ENCODE results near the gene MEG3. TPM values are rescaled to one million over a fixed set of nuclear protein-coding genes. Genes with fewer than 3 reads are reported as not detected.

The MEG3 gene
- total RNA-seq, 4 donors from 2014 or later, result 6.0 to 23.7 (median 9.4) TPM

GRCh38 chr14:100903134-100903468 lies 77.2 kb downstream of the MEG3 start:
- Histone ChIP-seq H3K4me3 (replicated peaks in 1 of 3) (no peak overlapping the region), H3K36me3 (no peaks in the 10 kb centered on the region), H3K27ac (no peak overlapping the region), H3K4me1 (no peaks in the 10 kb centered on the region), H3K27me3 (no peaks in the 10 kb centered on the region), H3K9me3 (no peaks in the 10 kb centered on the region)
- intact Hi-C loops (cut with DNase I), result no loop called here
- no peak for DNase-seq
- WGBS, 2 donors, result 71 to 90% methylated on average over 9 to 10 of the region's 10 CpGs
- TF ChIP-seq POLR2A (IDR thresholded peaks at IDR 0.05), result no peak
- TF ChIP-seq, protein P1, sequence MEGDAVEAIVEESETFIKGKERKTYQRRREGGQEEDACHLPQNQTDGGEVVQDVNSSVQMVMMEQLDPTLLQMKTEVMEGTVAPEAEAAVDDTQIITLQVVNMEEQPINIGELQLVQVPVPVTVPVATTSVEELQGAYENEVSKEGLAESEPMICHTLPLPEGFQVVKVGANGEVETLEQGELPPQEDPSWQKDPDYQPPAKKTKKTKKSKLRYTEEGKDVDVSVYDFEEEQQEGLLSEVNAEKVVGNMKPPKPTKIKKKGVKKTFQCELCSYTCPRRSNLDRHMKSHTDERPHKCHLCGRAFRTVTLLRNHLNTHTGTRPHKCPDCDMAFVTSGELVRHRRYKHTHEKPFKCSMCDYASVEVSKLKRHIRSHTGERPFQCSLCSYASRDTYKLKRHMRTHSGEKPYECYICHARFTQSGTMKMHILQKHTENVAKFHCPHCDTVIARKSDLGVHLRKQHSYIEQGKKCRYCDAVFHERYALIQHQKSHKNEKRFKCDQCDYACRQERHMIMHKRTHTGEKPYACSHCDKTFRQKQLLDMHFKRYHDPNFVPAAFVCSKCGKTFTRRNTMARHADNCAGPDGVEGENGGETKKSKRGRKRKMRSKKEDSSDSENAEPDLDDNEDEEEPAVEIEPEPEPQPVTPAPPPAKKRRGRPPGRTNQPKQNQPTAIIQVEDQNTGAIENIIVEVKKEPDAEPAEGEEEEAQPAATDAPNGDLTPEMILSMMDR (IDR thresholded peaks at IDR 0.05), result no peak

- Histone ChIP-seq H3K4me1 (no peaks in the 10 kb centered on the region), H3K27me3 (no peaks in the 10 kb centered on the region), H3K9me3 (no peaks in the 10 kb centered on the region), H3K36me3 (no peaks in the 10 kb centered on the region), H3K4me3 (replicated peaks in 1 of 3) (no peak within 1 kb of the TSS), H3K27ac (no peak within 1 kb of the TSS)
- DNase-seq, result no peak
- TF ChIP-seq, protein P1 (IDR thresholded peaks at IDR 0.05), result no peak
- no peak for TF ChIP-seq POLR2A (IDR thresholded peaks at IDR 0.05)
- intact Hi-C loops (cut with DNase I), result no loop called here
- 64 to 70% methylated on average over 12 of the region's 12 CpGs for WGBS, 2 donors
Observed at GRCh38 chr14:100903672-100904185, 77.8 kb downstream of the MEG3 start, which contains the start of gene RTL1. TSS of gene RTL1 (minus strand) at chr14:100903722. CDS start at chr14:100884788, 18,934 bp downstream.

GRCh38 chr14:100904307-100905087 lies 78.6 kb downstream of the MEG3 start:
- H3K4me1 ChIP-seq, result no peaks in the 10 kb centered on the region
- intact Hi-C loops (cut with DNase I), result no loop called here
- WGBS, 2 donors, result 16 to 23% methylated on average over 29 to 34 of the region's 45 CpGs
- TF ChIP-seq, protein P1 (IDR thresholded peaks at IDR 0.05), result no peak
- TF ChIP-seq POLR2A (IDR thresholded peaks at IDR 0.05), result no peak
- DNase-seq, result no peak
- H3K27ac ChIP-seq, result no peak overlapping the region
- no peak overlapping the region for H3K4me3 ChIP-seq (replicated peaks in 1 of 3)
- H3K27me3 ChIP-seq, result no peaks in the 10 kb centered on the region
- no peaks in the 10 kb centered on the region for H3K36me3 ChIP-seq
- H3K9me3 ChIP-seq, result no peaks in the 10 kb centered on the region

- Histone ChIP-seq H3K27me3 (no peaks in the 10 kb centered on the region), H3K36me3 (no peaks in the 10 kb centered on the region), H3K4me1 (no peaks in the 10 kb centered on the region), H3K9me3 (no peaks in the 10 kb centered on the region), H3K4me3 (replicated peaks in 1 of 3) (no peak overlapping the region), H3K27ac (no peak overlapping the region)
- TF ChIP-seq POLR2A (IDR thresholded peaks at IDR 0.05), result no peak
- TF ChIP-seq, protein P1 (IDR thresholded peaks at IDR 0.05), result no peak
- WGBS, 2 donors, result 68% methylated on average over 12 of the region's 12 CpGs
- intact Hi-C loops (cut with DNase I), result no loop called here
- no peak for DNase-seq
Observed at GRCh38 chr14:100905166-100905565, 79.2 kb downstream of the MEG3 start.

GRCh38 chr14:100906420-100906819 lies 80.5 kb downstream of the MEG3 start:
- TF ChIP-seq, protein P1 (IDR thresholded peaks at IDR 0.05), result no peak
- no peak for TF ChIP-seq POLR2A (IDR thresholded peaks at IDR 0.05)
- H3K4me1 ChIP-seq, result no peaks in the 10 kb centered on the region
- no peaks in the 10 kb centered on the region for H3K9me3 ChIP-seq
- DNase-seq, result no peak
- intact Hi-C loops (cut with DNase I), result no loop called here
- H3K4me3 ChIP-seq (replicated peaks in 1 of 3), result no peak overlapping the region
- no peaks in the 10 kb centered on the region for H3K36me3 ChIP-seq
- H3K27ac ChIP-seq, result no peak overlapping the region
- 68 to 77% methylated on average over 5 of the region's 6 CpGs for WGBS, 2 donors
- no peaks in the 10 kb centered on the region for H3K27me3 ChIP-seq

All from thyroid gland (tissue), 4 donors.